HEK293 (cell line): ENCODE data around the gene HNRNPC.

Source experiments
- TRIM28 ChIP-seq: IDR thresholded peaks from 2 replicates; pipeline ENCODE4 v1.6.1; 2011; ENCODE audit warnings: low read length, control low read depth, borderline replicate concordance
- ZNF292 ChIP-seq: fragments of 450-650 bp; formaldehyde crosslinking; IDR thresholded peaks from 2 replicates; pipeline ENCODE4 v1.5.1; 2016; ENCODE audit warnings: low read depth, missing biosample characterization, missing genetic modification characterization, borderline replicate concordance
- ZNF311 ChIP-seq: fragments of 450-650 bp; formaldehyde crosslinking; IDR thresholded peaks from 2 replicates; pipeline ENCODE4 v1.5.1; 2017; ENCODE audit warnings: missing biosample characterization, missing genetic modification characterization, borderline replicate concordance
- ZNF416 ChIP-seq: fragments of 450-650 bp; formaldehyde crosslinking; IDR thresholded peaks from 2 replicates; pipeline ENCODE4 v1.5.1; 2016; ENCODE audit warnings: missing biosample characterization, missing genetic modification characterization
- ZNF768 ChIP-seq: fragments of 450-650 bp; formaldehyde crosslinking; IDR thresholded peaks from 2 replicates; pipeline ENCODE4 v1.5.1; 2018; ENCODE audit warnings: missing biosample characterization, mild to moderate bottlenecking, missing genetic modification characterization
- TF ChIP-seq, protein P1 (sequence below): fragments of 450-650 bp; formaldehyde crosslinking; IDR thresholded peaks from 2 replicates; pipeline ENCODE4 v1.5.1; 2016; ENCODE audit warnings: missing biosample characterization, missing genetic modification characterization, borderline replicate concordance
- TF ChIP-seq, protein P2 (sequence below): fragments of 450-650 bp; formaldehyde crosslinking; IDR thresholded peaks from 2 replicates; pipeline ENCODE4 v1.5.1; 2016; ENCODE audit warnings: missing biosample characterization, missing genetic modification characterization

DNA sequence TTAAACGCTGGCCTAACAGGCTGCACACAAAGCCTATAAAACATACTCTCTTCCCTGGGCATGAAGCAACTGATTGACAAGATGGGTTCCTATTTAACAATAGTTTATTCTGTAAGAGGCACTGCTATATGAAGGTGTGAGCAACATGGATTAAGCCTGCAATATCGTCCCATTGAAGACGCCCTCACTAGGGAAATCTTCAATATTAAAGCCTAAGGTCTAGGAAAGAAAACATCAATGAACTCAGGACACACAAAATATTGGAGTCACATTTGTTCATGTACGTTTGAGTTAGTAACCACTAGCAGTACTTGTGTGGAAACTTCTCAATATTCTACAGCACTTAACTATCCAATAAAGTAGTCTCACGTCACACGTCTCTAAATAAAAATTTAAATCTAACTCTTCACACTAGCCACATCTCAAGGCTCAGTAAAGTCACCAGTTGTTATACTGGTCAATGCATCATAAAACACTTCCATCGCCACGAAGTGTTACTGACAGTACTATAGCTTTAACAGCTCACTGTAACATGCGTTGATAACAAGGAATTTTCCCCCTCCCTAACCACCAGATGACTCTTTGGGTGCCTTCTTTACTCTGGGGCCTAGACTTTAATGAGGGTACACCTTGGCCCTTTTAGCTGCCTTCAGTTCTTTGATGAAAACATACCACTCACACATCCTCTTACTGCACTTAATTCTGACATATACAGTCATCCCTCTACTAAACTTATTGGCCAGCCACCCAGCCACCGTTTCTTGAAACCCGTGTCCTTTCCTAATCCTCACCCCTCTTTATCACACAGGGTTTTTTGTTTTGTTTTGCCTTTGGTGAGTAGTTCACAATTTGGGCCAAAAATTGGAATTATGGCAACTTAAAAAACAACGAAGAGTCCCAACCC, 63.3 kb downstream of the HNRNPC start:
- TF ChIP-seq, protein P1, sequence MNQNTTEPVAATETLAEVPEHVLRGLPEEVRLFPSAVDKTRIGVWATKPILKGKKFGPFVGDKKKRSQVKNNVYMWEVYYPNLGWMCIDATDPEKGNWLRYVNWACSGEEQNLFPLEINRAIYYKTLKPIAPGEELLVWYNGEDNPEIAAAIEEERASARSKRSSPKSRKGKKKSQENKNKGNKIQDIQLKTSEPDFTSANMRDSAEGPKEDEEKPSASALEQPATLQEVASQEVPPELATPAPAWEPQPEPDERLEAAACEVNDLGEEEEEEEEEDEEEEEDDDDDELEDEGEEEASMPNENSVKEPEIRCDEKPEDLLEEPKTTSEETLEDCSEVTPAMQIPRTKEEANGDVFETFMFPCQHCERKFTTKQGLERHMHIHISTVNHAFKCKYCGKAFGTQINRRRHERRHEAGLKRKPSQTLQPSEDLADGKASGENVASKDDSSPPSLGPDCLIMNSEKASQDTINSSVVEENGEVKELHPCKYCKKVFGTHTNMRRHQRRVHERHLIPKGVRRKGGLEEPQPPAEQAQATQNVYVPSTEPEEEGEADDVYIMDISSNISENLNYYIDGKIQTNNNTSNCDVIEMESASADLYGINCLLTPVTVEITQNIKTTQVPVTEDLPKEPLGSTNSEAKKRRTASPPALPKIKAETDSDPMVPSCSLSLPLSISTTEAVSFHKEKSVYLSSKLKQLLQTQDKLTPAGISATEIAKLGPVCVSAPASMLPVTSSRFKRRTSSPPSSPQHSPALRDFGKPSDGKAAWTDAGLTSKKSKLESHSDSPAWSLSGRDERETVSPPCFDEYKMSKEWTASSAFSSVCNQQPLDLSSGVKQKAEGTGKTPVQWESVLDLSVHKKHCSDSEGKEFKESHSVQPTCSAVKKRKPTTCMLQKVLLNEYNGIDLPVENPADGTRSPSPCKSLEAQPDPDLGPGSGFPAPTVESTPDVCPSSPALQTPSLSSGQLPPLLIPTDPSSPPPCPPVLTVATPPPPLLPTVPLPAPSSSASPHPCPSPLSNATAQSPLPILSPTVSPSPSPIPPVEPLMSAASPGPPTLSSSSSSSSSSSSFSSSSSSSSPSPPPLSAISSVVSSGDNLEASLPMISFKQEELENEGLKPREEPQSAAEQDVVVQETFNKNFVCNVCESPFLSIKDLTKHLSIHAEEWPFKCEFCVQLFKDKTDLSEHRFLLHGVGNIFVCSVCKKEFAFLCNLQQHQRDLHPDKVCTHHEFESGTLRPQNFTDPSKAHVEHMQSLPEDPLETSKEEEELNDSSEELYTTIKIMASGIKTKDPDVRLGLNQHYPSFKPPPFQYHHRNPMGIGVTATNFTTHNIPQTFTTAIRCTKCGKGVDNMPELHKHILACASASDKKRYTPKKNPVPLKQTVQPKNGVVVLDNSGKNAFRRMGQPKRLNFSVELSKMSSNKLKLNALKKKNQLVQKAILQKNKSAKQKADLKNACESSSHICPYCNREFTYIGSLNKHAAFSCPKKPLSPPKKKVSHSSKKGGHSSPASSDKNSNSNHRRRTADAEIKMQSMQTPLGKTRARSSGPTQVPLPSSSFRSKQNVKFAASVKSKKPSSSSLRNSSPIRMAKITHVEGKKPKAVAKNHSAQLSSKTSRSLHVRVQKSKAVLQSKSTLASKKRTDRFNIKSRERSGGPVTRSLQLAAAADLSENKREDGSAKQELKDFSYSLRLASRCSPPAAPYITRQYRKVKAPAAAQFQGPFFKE (tag by site-specific recombination): no peak
- TF ChIP-seq, protein P2, sequence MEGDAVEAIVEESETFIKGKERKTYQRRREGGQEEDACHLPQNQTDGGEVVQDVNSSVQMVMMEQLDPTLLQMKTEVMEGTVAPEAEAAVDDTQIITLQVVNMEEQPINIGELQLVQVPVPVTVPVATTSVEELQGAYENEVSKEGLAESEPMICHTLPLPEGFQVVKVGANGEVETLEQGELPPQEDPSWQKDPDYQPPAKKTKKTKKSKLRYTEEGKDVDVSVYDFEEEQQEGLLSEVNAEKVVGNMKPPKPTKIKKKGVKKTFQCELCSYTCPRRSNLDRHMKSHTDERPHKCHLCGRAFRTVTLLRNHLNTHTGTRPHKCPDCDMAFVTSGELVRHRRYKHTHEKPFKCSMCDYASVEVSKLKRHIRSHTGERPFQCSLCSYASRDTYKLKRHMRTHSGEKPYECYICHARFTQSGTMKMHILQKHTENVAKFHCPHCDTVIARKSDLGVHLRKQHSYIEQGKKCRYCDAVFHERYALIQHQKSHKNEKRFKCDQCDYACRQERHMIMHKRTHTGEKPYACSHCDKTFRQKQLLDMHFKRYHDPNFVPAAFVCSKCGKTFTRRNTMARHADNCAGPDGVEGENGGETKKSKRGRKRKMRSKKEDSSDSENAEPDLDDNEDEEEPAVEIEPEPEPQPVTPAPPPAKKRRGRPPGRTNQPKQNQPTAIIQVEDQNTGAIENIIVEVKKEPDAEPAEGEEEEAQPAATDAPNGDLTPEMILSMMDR (tag by site-specific recombination): no peak
- TF ChIP-seq ZNF292 (tag by site-specific recombination) (no peak), ZNF311 (tag by site-specific recombination) (no peak), ZNF768 (no peak), ZNF416 (tag by site-specific recombination) (no peak), TRIM28 (no peak)
